IPS DF 6.9 (cell line): ENCODE measurements around the gene ARHGAP25.

ENCODE experiments used
- DNase-seq: peaks from one replicate; pipeline ENCODE4 v3.0.0-alpha.2; 2013; ENCODE audit warnings: low read depth, low spot score
- H3K27ac ChIP-seq: one replicate; pipeline ENCODE4 v1.5.1; 2013; ENCODE audit warnings: low read length, control low read depth
- H3K27me3 ChIP-seq: 2 replicates; pipeline ENCODE4 v1.6.1; 2013; ENCODE audit warnings: mild to moderate bottlenecking, low read length; ENCODE audit not compliant: control insufficient read depth, insufficient read depth
- H3K36me3 ChIP-seq: 2 replicates; pipeline ENCODE4 v1.6.1; 2013; ENCODE audit warnings: low read length; ENCODE audit not compliant: control insufficient read depth, insufficient read depth
- H3K4me1 ChIP-seq: 2 replicates; pipeline ENCODE4 v1.6.1; 2013; ENCODE audit warnings: low read length; ENCODE audit not compliant: control insufficient read depth, insufficient read depth
- H3K4me3 ChIP-seq: 2 replicates; pipeline ENCODE4 v1.5.1; 2013; ENCODE audit warnings: mild to moderate bottlenecking, low read length
- H3K9me3 ChIP-seq: 2 replicates; pipeline ENCODE4 v1.6.1; 2013; ENCODE audit warnings: low read length, inconsistent platforms; ENCODE audit not compliant: control insufficient read depth, insufficient read depth
- WGBS: extraction: QIAGEN DNeasy Blood & Tissue Kit; methylation state at CpG from one replicate; pipeline ENCODE4 v1.1.7; 2013; ENCODE audit warnings: mixed read lengths, missing lambda C conversion rate; ENCODE audit not compliant: insufficient read length, insufficient coverage; 5-methylcytosine and 5-hydroxymethylcytosine counted together

ARHGAP25 gene

GRCh38 chr2:68779595-68779994 lies 45.0 kb downstream of the ARHGAP25 start:
- H3K36me3 ChIP-seq: no peaks in the 10 kb centered on the region
- no peaks in the 10 kb centered on the region for H3K27me3 ChIP-seq
- H3K4me3 ChIP-seq: no peak overlapping the region
- no peaks in the 10 kb centered on the region for H3K9me3 ChIP-seq
- no peak for DNase-seq
- no peak overlapping the region for H3K27ac ChIP-seq
- no peaks in the 10 kb centered on the region for H3K4me1 ChIP-seq

- Histone ChIP-seq H3K27me3 (no peaks in the 10 kb centered on the region), H3K9me3 (no peaks in the 10 kb centered on the region), H3K36me3 (no peaks in the 10 kb centered on the region), H3K4me3 (no peak overlapping the region), H3K4me1 (no peaks in the 10 kb centered on the region), H3K27ac (no peak overlapping the region)
- WGBS: no CpG with 5 or more reads among the region's 2 CpGs
- DNase-seq: no peak
Observed at GRCh38 chr2:68784188-68784587, 49.6 kb downstream of the ARHGAP25 start.

- no peak overlapping the region for H3K4me3 ChIP-seq
- H3K9me3 ChIP-seq: no peaks in the 10 kb centered on the region
- no peaks in the 10 kb centered on the region for H3K4me1 ChIP-seq
- no CpG with 5 or more reads among the region's 1 CpG for WGBS
- H3K27ac ChIP-seq: no peak overlapping the region
- no peaks in the 10 kb centered on the region for H3K36me3 ChIP-seq
- DNase-seq: no peak
- no peaks in the 10 kb centered on the region for H3K27me3 ChIP-seq
Observed at GRCh38 chr2:68784915-68785314, 50.3 kb downstream of the ARHGAP25 start.

- DNase-seq: no peak
- Histone ChIP-seq H3K27ac (no peak overlapping the region), H3K27me3 (no peaks in the 10 kb centered on the region), H3K36me3 (no peaks in the 10 kb centered on the region), H3K9me3 (no peaks in the 10 kb centered on the region), H3K4me3 (no peak overlapping the region), H3K4me1 (no peaks in the 10 kb centered on the region)
- no CpG with 5 or more reads among the region's 4 CpGs for WGBS
Observed at GRCh38 chr2:68787356-68787755, 52.7 kb downstream of the ARHGAP25 start.

GRCh38 chr2:68789603-68790002 lies 55.0 kb downstream of the ARHGAP25 start:
- no peaks in the 10 kb centered on the region for H3K9me3 ChIP-seq
- DNase-seq: no peak
- H3K27ac ChIP-seq: no peak overlapping the region
- no peaks in the 10 kb centered on the region for H3K36me3 ChIP-seq
- no CpG with 5 or more reads among the region's 7 CpGs for WGBS
- H3K27me3 ChIP-seq: no peaks in the 10 kb centered on the region
- H3K4me3 ChIP-seq: no peak overlapping the region
- H3K4me1 ChIP-seq: no peaks in the 10 kb centered on the region

GRCh38 chr2:68790600-68790999 lies 56.0 kb downstream of the ARHGAP25 start:
- no CpG with 5 or more reads among the region's 7 CpGs for WGBS

GRCh38 chr2:68791914-68792313 lies 57.3 kb downstream of the ARHGAP25 start:
- Histone ChIP-seq H3K9me3 (no peaks in the 10 kb centered on the region), H3K4me3 (no peak overlapping the region), H3K27me3 (no peaks in the 10 kb centered on the region; the same call in 1 of the 2 replicates), H3K4me1 (no peaks in the 10 kb centered on the region), H3K27ac (no peak overlapping the region), H3K36me3 (no peaks in the 10 kb centered on the region)
- DNase-seq: no peak
- WGBS: no CpG with 5 or more reads among the region's 1 CpG

More at GRCh38 chr2:68790600-68790999, 56.0 kb downstream of the ARHGAP25 start:
- no peak overlapping the region for H3K4me3 ChIP-seq
- H3K4me1 ChIP-seq: no peaks in the 10 kb centered on the region
- DNase-seq: no peak
- no peaks in the 10 kb centered on the region for H3K9me3 ChIP-seq
- H3K36me3 ChIP-seq: no peaks in the 10 kb centered on the region
- H3K27me3 ChIP-seq: no peaks in the 10 kb centered on the region
- no peak overlapping the region for H3K27ac ChIP-seq

GRCh38 chr2:68792751-68793150 lies 58.1 kb downstream of the ARHGAP25 start:
- H3K27me3 ChIP-seq: no peaks in the 10 kb centered on the region; the same call in 1 of the 2 replicates
- H3K27ac ChIP-seq: no peak overlapping the region
- no peaks in the 10 kb centered on the region for H3K9me3 ChIP-seq
- no peaks in the 10 kb centered on the region for H3K36me3 ChIP-seq
- WGBS: no CpG with 5 or more reads among the region's 4 CpGs
- DNase-seq: no peak
- H3K4me1 ChIP-seq: no peaks in the 10 kb centered on the region
- no peak overlapping the region for H3K4me3 ChIP-seq

- no CpG with 5 or more reads among the region's 3 CpGs for WGBS
- Histone ChIP-seq H3K4me3 (no peak overlapping the region), H3K9me3 (no peaks in the 10 kb centered on the region), H3K36me3 (no peaks in the 10 kb centered on the region), H3K27me3 (no peaks in the 10 kb centered on the region; the same call in 1 of the 2 replicates), H3K4me1 (no peaks in the 10 kb centered on the region), H3K27ac (no peak overlapping the region)
- no peak for DNase-seq
Observed at GRCh38 chr2:68796295-68796905, 61.8 kb downstream of the ARHGAP25 start.

GRCh38 chr2:68798569-68798968 lies 64.0 kb downstream of the ARHGAP25 start:
- no peaks in the 10 kb centered on the region for H3K36me3 ChIP-seq
- H3K9me3 ChIP-seq: no peaks in the 10 kb centered on the region
- no peaks in the 10 kb centered on the region for H3K4me1 ChIP-seq
- no peak for DNase-seq
- H3K27ac ChIP-seq: no peak overlapping the region
- H3K27me3 ChIP-seq: no peaks in the 10 kb centered on the region; the same call in 1 of the 2 replicates
- H3K4me3 ChIP-seq: no peak overlapping the region
